ENCODE measurements around the gene THUMPD1.
"Not testable (repeated sequence)": the region's sequence is repeated elsewhere in the genome, so short reads cannot be mapped to it uniquely, and the experiment has no call there.

The THUMPD1 gene

GRCh38 chr16:20747030-20747816 is 5.6 kb upstream of the THUMPD1 start:
- no peak for DNase-seq

GRCh38 chr16:20746461-20746860 is 4.8 kb upstream of the THUMPD1 start:
- DNase-seq: no peak

- no peak for DNase-seq
These were observed 3.4 kb upstream of the THUMPD1 start for GRCh38 chr16:20744922-20745440.

GRCh38 chr16:20743591-20743990 is 2.0 kb upstream of the THUMPD1 start:
- DNase-seq: no peak

GRCh38 chr16:20740901-20741521 is 607 bp downstream of the THUMPD1 start:
- DNase-seq: peak; percentile 33

GRCh38 chr16:20740007-20740883 is 1.4 kb downstream of the THUMPD1 start:
- no peak for DNase-seq

- no peak for DNase-seq
These were observed 6.1 kb downstream of the THUMPD1 start for GRCh38 chr16:20735490-20735889.

GRCh38 chr16:20734782-20735181 is 6.8 kb downstream of the THUMPD1 start:
- DNase-seq: no peak

- no peak for DNase-seq
These were observed 7.6 kb downstream of the THUMPD1 start for GRCh38 chr16:20734056-20734455.

- DNase-seq: no peak
These were observed 12.5 kb downstream of the THUMPD1 start for GRCh38 chr16:20729141-20729540.

- DNase-seq: no peak
These were observed 14.4 kb downstream of the THUMPD1 start for GRCh38 chr16:20727181-20727580.

- no peak for DNase-seq
These were observed 15.0 kb downstream of the THUMPD1 start for GRCh38 chr16:20726661-20727060.

- no peak for DNase-seq
These were observed 21.4 kb downstream of the THUMPD1 start for GRCh38 chr16:20720251-20720650.

- not testable (repeated sequence) for DNase-seq
These were observed 23.9 kb downstream of the THUMPD1 start for GRCh38 chr16:20717718-20718117.

- DNase-seq: no peak
These were observed 30.2 kb downstream of the THUMPD1 start for GRCh38 chr16:20711277-20711911.

GRCh38 chr16:20708129-20708528 is 33.5 kb downstream of the THUMPD1 start:
- DNase-seq: not testable (repeated sequence)

- DNase-seq: no peak
These were observed 34.2 kb downstream of the THUMPD1 start for GRCh38 chr16:20707461-20707860.

GRCh38 chr16:20705972-20706371 is 35.6 kb downstream of the THUMPD1 start:
- DNase-seq: not testable (repeated sequence)

GRCh38 chr16:20704281-20704680 is 37.3 kb downstream of the THUMPD1 start:
- no peak for DNase-seq

GRCh38 chr16:20701692-20702091 is 39.9 kb downstream of the THUMPD1 start:
- not testable (repeated sequence) for DNase-seq

GRCh38 chr16:20696618-20697017 is 45.0 kb downstream of the THUMPD1 start:
- DNase-seq: no peak

GRCh38 chr16:20695024-20695423 is 46.6 kb downstream of the THUMPD1 start:
- DNase-seq: no peak

GRCh38 chr16:20694096-20694495 is 47.5 kb downstream of the THUMPD1 start:
- DNase-seq: not testable (repeated sequence)
